ENCODE measurements around the gene GLIS1.

The GLIS1 gene

GRCh38 chr1:53755874-53756273 lies 16.9 kb upstream of the GLIS1 start:
- no peak overlapping the region for H3K4me3 ChIP-seq
- no peak overlapping the region for H3K27ac ChIP-seq
- no peak for DNase-seq (ENCODE audit: low spot score)
- TF ChIP-seq CTCF (IDR thresholded peaks at IDR 0.05): no peak

GRCh38 chr1:53754484-53755312 lies 15.7 kb upstream of the GLIS1 start:
- Histone ChIP-seq H3K27ac (no peak overlapping the region), H3K4me3 (no peak overlapping the region)
- no peak for DNase-seq (ENCODE audit: low spot score)
- peak; percentile 21 for TF ChIP-seq CTCF (IDR thresholded peaks at IDR 0.05)

GRCh38 chr1:53752281-53752680 lies 13.3 kb upstream of the GLIS1 start:
- no peak overlapping the region for H3K4me3 ChIP-seq
- no peak for DNase-seq (ENCODE audit: low spot score)
- H3K27ac ChIP-seq: no peak overlapping the region
- TF ChIP-seq CTCF (IDR thresholded peaks at IDR 0.05): no peak

GRCh38 chr1:53747841-53748240 lies 8.9 kb upstream of the GLIS1 start:
- DNase-seq (ENCODE audit: low spot score): no peak
- no peak for TF ChIP-seq CTCF (IDR thresholded peaks at IDR 0.05)

GRCh38 chr1:53740621-53741105 lies 1.7 kb upstream of the GLIS1 start:
- Histone ChIP-seq H3K4me3 (no peak overlapping the region), H3K27ac (no peak overlapping the region)
- DNase-seq (ENCODE audit: low spot score): no peak
- TF ChIP-seq CTCF (IDR thresholded peaks at IDR 0.05): no peak

More at GRCh38 chr1:53747841-53748240, 8.9 kb upstream of the GLIS1 start:
- Histone ChIP-seq H3K4me3 (no peak overlapping the region), H3K27ac (no peak overlapping the region)

GRCh38 chr1:53738205-53739108 lies 507 bp downstream of the GLIS1 start:
- TF ChIP-seq CTCF (IDR thresholded peaks at IDR 0.05): no peak
- peak overlapping the region; percentile 87 for H3K4me3 ChIP-seq
- H3K27ac ChIP-seq: peak overlapping the region in 1 of 2 donors; percentile 51
- no peak for DNase-seq (ENCODE audit: low spot score)

Data from coronary artery (tissue), 2 donors.